Omental fat pad (tissue), 4 donors: Measurements from ENCODE around the gene IBA57. TPM values are rescaled to one million over a fixed set of nuclear protein-coding genes. Genes with fewer than 3 reads are reported as not detected.

Experiments
- ATAC-seq: fragments of 150-250 bp; one replicate; pipeline ENCODE4 v1.9.1; 2016; ENCODE audit warnings: mild to moderate bottlenecking, moderate library complexity; ENCODE audit not compliant: low FRiP score
- DNase-seq: peaks from one replicate; pipeline ENCODE4 v3.0.0-alpha.2; 2019; ENCODE audit warnings: low spot score
- CTCF ChIP-seq, 3 donors: fragments of 450-650 bp; IDR thresholded peaks; one replicate each; pipeline ENCODE4 v1.5.1; 2016 to 2017; ENCODE audit warnings: antibody characterized with exemption in 3 of 3, mild to moderate bottlenecking in 3 of 3, moderate library complexity in 2 of 3
- total RNA-seq, 4 donors: library from RNA; depleted of rRNA; stranded (reverse); fragments of >200 nt; gene quantifications; one replicate each; pipeline ENCODE4 v1.1.0, GENCODE V29; 2016

The IBA57 gene
- total RNA-seq, 4 donors from 2014 or later: 5.1 to 7.6 (median 6.5) TPM

GRCh38 chr1:228215663-228216116 is 50.1 kb downstream of the IBA57 start:
- no peak for TF ChIP-seq CTCF (IDR thresholded peaks at IDR 0.05)
- ATAC-seq (no peak), DNase-seq (no peak)

DNA sequence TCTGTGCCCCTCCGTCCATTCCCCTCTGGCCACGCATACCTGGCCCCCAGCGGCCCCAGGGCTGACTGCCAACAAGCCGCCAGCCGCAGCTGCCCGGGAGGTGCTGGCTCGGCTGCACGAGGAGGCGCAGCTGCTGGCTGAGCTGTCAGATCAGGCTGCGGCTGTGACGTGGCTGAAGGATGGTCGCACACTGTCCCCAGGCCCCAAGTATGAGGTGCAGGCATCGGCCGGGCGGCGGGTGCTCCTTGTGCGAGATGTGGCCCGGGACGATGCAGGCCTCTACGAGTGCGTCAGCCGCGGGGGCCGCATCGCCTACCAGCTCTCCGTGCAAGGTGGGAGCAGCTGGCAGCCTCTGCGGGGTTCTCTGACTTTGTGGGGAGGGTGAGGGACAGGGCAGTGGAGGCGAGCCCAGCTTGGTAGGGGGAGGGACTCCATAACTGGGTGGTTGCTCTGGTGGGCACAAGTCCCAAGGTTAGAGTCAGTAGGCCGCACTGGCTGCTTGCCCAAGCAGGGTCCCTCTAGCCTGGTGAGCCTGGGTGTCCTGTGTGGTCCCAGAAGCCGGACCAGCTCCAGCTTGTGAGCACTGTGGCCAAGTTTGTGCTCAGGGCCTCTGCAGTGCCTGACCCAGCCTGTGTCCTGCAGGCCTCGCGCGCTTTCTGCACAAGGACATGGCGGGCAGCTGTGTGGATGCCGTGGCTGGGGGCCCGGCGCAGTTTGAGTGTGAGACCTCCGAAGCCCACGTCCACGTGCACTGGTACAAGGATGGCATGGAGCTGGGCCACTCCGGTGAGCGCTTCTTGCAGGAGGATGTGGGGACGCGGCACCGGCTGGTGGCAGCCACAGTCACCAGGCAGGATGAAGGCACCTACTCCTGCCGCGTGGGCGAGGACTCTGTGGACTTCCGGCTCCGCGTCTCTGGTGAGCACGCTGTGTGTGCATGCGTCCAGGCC is 51.0 kb downstream of the IBA57 start:
- ATAC-seq (no peak), DNase-seq (no peak)
- no peak for TF ChIP-seq CTCF (IDR thresholded peaks at IDR 0.05)

DNA sequence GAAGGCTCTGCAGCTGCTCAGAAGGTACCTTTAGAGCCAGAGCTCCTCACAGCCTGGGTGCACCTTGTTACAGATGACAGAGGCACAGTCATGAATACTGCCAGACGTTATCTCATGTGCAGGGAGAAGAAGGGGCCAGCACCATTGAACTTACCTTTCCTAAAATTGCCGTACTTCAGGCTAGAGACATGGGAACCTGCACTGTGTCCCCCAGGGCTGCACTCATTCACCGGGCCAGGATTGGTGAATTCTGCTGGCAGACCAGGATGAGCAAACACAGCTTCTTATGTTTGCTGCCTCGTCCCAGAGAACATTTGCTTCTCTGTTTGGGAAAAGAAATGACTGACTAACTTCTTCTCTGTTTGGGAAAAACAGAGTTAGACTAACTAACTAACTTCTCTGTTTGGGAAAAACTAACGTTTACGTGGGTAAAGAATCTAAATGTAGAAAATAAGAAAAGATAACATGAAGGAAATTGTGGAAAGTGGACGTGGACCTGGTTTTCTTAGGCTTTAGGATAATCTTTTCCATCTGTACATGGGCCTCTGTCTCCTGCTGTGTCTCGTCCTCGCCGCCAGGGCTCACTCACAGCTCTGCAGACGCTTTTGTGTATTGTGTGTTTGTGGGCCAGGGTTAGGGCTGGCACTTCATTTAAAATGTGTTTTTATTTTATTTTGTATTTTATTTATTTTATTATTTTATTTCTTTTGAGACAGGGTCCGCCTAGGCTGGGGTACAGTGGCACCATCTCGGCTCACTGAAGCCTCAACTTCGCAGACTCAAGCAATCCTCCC is 52.1 kb downstream of the IBA57 start:
- DNase-seq (no peak), ATAC-seq (no peak)
- no peak for TF ChIP-seq CTCF (IDR thresholded peaks at IDR 0.05)

- TF ChIP-seq CTCF (IDR thresholded peaks at IDR 0.05): no peak
- ATAC-seq (no peak), DNase-seq (no peak)
These were observed 53.1 kb downstream of the IBA57 start for GRCh38 chr1:228218513-228219244.

GRCh38 chr1:228219245-228219961 is 53.8 kb downstream of the IBA57 start:
- DNase-seq (no peak), ATAC-seq (no peak)
- TF ChIP-seq CTCF (IDR thresholded peaks at IDR 0.05): no peak
